Endothelial cell of umbilical vein (primary cell): ENCODE results near the gene SPOCD1.

Source experiments
- CTCF ChIP-seq, 2 donors: IDR thresholded peaks; 1 replicate in 1 of 2; 2 replicates in 1 of 2; pipeline ENCODE4 v1.5.1; 2011; ENCODE audit warnings: low read length in 2 of 2, mild to moderate bottlenecking in 2 of 2, moderate library complexity in 2 of 2, control low read depth in 1 of 2, inconsistent platforms in 1 of 2, low read depth in 1 of 2; ENCODE audit not compliant: insufficient read depth in 1 of 2; ENCODE audit errors: extremely low read depth in 1 of 2
- MAX ChIP-seq: IDR thresholded peaks from 2 replicates; pipeline ENCODE4 v1.6.1; 2011; ENCODE audit not compliant: insufficient read depth, insufficient read length
- MYC ChIP-seq: IDR thresholded peaks from one replicate; pipeline ENCODE4 v1.6.1; 2011; ENCODE audit warnings: mild to moderate bottlenecking, low read depth, low read length
- POLR2A ChIP-seq: IDR thresholded peaks from 2 replicates; pipeline ENCODE4 v1.6.1; 2012; ENCODE audit warnings: low read depth, mild to moderate bottlenecking, control low read depth, low read length
- POLR2AphosphoS5 ChIP-seq: IDR thresholded peaks from 2 replicates; pipeline ENCODE4 v1.6.1; 2012; ENCODE audit warnings: low read depth, mild to moderate bottlenecking, control low read depth, low read length, moderate library complexity; ENCODE audit not compliant: insufficient read depth

- TF ChIP-seq CTCF (IDR thresholded peaks at IDR 0.05; ENCODE audit: extremely low read depth in 1 of 2, insufficient read depth in 1 of 2, low read depth in 1 of 2, low read length in 2 of 2) (no peak), POLR2AphosphoS5 (no peak), MAX (no peak), POLR2A (no peak), MYC (no peak)
Observed at GRCh38 chr1:31787786-31788137, 28.1 kb downstream of the SPOCD1 start.
